GM23248 (cell line): Measurements from ENCODE around the gene TMEM139. TPM values are rescaled to one million over a fixed set of nuclear protein-coding genes. Genes with fewer than 3 reads are reported as not detected.

Experiments
- DNase-seq: peaks from one replicate; pipeline ENCODE4 v3.0.0-alpha.2; 2015
- H2AFZ ChIP-seq: fragments of 200-600 bp; sonication (generic); 2 replicates; pipeline ENCODE4 v1.6.1; 2016; ENCODE audit warnings: antibody characterized with exemption
- H3F3A ChIP-seq: fragments of 200-600 bp; sonication (generic); 2 replicates; pipeline ENCODE4 v1.6.1; 2016; ENCODE audit warnings: mild to moderate bottlenecking, antibody characterized with exemption, mixed run types; ENCODE audit not compliant: insufficient read depth
- H3K27ac ChIP-seq: fragments of 200-600 bp; sonication (generic); 2 replicates; pipeline ENCODE4 v1.5.1; 2016; ENCODE audit warnings: mild to moderate bottlenecking
- H3K27me3 ChIP-seq: fragments of 200-600 bp; sonication (generic); replicated peaks from 2 replicates; pipeline ENCODE4 v1.6.1; 2016; ENCODE audit warnings: mild to moderate bottlenecking; ENCODE audit not compliant: insufficient read depth
- H3K36me3 ChIP-seq: fragments of 200-600 bp; sonication (generic); 2 replicates; pipeline ENCODE4 v1.6.1; 2016; ENCODE audit warnings: low read depth, mild to moderate bottlenecking
- H3K4me1 ChIP-seq: fragments of 200-600 bp; sonication (generic); 2 replicates; pipeline ENCODE4 v1.6.1; 2016; ENCODE audit warnings: mild to moderate bottlenecking; ENCODE audit not compliant: insufficient read depth
- H3K4me2 ChIP-seq: fragments of 200-600 bp; sonication (generic); one replicate; pipeline ENCODE4 v1.6.1; 2016; ENCODE audit warnings: mild to moderate bottlenecking; ENCODE audit not compliant: unreplicated experiment
- H3K4me3 ChIP-seq: fragments of 200-600 bp; sonication (generic); 2 replicates; pipeline ENCODE4 v1.5.1; 2016; ENCODE audit warnings: mild to moderate bottlenecking
- H3K79me2 ChIP-seq: fragments of 200-600 bp; sonication (generic); 2 replicates; pipeline ENCODE4 v1.6.1; 2016; ENCODE audit warnings: mild to moderate bottlenecking; ENCODE audit not compliant: insufficient read depth
- H3K9ac ChIP-seq: fragments of 200-600 bp; sonication (generic); 2 replicates; pipeline ENCODE4 v1.6.1; 2016; ENCODE audit warnings: mild to moderate bottlenecking
- H3K9me2 ChIP-seq: fragments of 200-600 bp; sonication (generic); 2 replicates; pipeline ENCODE4 v1.6.1; 2016; ENCODE audit warnings: mixed run types, mild to moderate bottlenecking, moderate library complexity; ENCODE audit not compliant: insufficient read depth
- H3K9me3 ChIP-seq: fragments of 200-600 bp; sonication (generic); one replicate; pipeline ENCODE4 v1.6.1; 2017; ENCODE audit warnings: low read depth
- H4K20me1 ChIP-seq: fragments of 200-600 bp; sonication (generic); 2 replicates; pipeline ENCODE4 v1.6.0; 2016; ENCODE audit not compliant: insufficient read depth
- EZH2 ChIP-seq: fragments of 200-600 bp; sonication (generic); IDR thresholded peaks from 2 replicates; pipeline ENCODE4 v1.6.1; 2018; ENCODE audit warnings: antibody characterized with exemption, mild to moderate bottlenecking; ENCODE audit not compliant: insufficient read depth, poor library complexity, severe bottlenecking
- EZH2phosphoT487 ChIP-seq: fragments of 200-600 bp; sonication (generic); IDR thresholded peaks from 2 replicates; pipeline ENCODE4 v1.6.1; 2018; ENCODE audit warnings: antibody characterized with exemption, moderate library complexity, mild to moderate bottlenecking, low read depth; ENCODE audit not compliant: insufficient read depth
- WGBS, 2 experiments: methylation state at CpG; one replicate each; pipeline ENCODE4 v1.1.6; 2015 to 2017; ENCODE audit warnings: low lambda C conversion rate in 2 of 2, low coverage in 1 of 2; ENCODE audit errors: missing lambda C conversion rate in 2 of 2; 5-methylcytosine and 5-hydroxymethylcytosine counted together
- in situ Hi-C: fragments of 300-500 bp; cut with MboI; formaldehyde crosslinking; loops from 2 replicates; pipeline ENCODE4 v1.15.0; 2020
- polyA plus RNA-seq: library from polyadenylated mRNA; unstranded; fragments of >200 nt; fragmentation: Nextera tagmentation; extraction: Ambion mirVana; gene quantifications from 2 replicates; pipeline ENCODE4 v1.2.1, GENCODE V29; 2016
- total RNA-seq: library from RNA; depleted of rRNA; stranded (reverse); fragments of >200 nt; shearing (Covaris generic); gene quantifications from 2 replicates; pipeline ENCODE4 v1.2.3, GENCODE V29; 2014

The TMEM139 gene
- total and polyA plus RNA-seq, 2 experiments from 2014 or later, result not detected

DNA sequence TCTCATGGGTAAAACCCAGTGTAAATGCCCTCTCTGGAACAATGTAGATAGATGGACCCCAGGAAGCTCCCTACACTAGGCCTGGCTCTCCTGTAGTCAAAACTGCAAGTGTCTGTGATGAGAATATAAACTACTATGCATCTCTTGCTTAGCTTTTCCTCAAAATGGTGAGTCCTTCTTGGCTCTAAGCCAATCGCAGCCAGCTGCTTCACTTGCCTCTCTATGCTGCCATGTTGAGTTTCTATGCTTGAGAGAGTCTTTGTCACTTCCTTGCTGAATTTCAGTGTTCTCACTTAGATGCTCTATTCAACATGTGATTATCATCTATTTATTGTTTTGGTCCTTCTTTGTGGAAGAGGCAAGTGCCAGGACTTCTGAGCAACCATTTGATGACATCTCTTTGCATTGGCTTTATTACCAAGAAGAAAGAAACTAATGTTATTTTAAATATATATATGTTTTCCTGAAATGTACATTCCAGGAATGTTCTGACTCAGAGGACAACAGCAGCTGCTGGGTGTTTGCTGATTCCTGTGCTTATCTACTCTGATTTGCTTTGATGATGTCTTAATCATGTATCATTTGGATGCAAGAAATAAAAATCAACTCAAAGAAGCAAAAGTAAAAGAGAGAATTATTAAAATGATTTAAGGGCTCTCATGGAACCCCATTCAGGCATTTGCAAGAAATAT, 46.3 kb upstream of the TMEM139 start:
- no peak for DNase-seq
- Histone ChIP-seq H3K9me3 (no peaks in the 10 kb centered on the region), H3K4me3 (no peak overlapping the region), H3F3A (peaks cover 22% of the 10 kb centered on the region), H3K27me3 (0 out of 2 replicates have a peak, but pooled peaks cover 6% of the 10 kb centered on the region), H3K9me2 (no peaks in the 10 kb centered on the region), H2AFZ (no peak overlapping the region), H3K79me2 (no peaks in the 10 kb centered on the region), H3K4me1 (peaks cover 17% of the 10 kb centered on the region; the same call in 1 of the 2 replicates), H3K36me3 (no peaks in the 10 kb centered on the region), H3K27ac (no peak overlapping the region), H3K9ac (no peak overlapping the region), H3K4me2 (no peak overlapping the region), H4K20me1 (no peaks in the 10 kb centered on the region)
- in situ Hi-C loops, result no loop called here
- no peak for TF ChIP-seq EZH2phosphoT487
- WGBS, 2 experiments, result 95 to 100% methylated on average over 1 of the region's 1 CpG

DNA sequence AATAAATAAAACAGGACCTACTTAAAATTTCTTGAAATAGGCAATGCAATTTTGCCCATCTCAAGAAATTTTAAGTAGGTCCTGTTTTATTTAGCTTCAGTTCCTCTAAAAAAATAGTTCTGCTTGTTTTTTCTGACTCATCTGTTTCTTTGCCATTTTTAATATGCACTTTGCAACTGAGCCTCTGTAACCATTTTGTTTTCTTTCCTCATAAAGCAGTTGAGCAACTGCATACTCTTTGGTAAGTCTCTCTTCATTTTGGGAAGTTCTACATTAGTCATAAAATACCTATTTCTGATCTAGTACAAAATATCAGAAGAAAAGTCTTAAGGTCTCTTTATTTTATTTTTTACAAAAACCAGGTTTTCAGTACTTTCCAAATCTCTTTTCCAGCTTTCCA, 44.9 kb upstream of the TMEM139 start:
- peak; percentile 76 for DNase-seq
- Histone ChIP-seq H3K79me2 (no peaks in the 10 kb centered on the region), H3K4me2 (peak overlapping the region; percentile 86), H2AFZ (peak overlapping the region; percentile 68), H3K27me3 (no peaks in the 10 kb centered on the region), H3K9me2 (no peaks in the 10 kb centered on the region), H3K36me3 (no peaks in the 10 kb centered on the region), H3K4me3 (peak overlapping the region; percentile 56), H3K9me3 (no peaks in the 10 kb centered on the region), H4K20me1 (no peaks in the 10 kb centered on the region), H3F3A (peaks cover 22% of the 10 kb centered on the region), H3K27ac (peak overlapping the region; percentile 79), H3K9ac (peak overlapping the region; percentile 40), H3K4me1 (peaks cover 20% of the 10 kb centered on the region; the same call in 1 of the 2 replicates)
- TF ChIP-seq EZH2phosphoT487 (no peak), EZH2 (no peak)
- in situ Hi-C loops, result no loop called here

DNA sequence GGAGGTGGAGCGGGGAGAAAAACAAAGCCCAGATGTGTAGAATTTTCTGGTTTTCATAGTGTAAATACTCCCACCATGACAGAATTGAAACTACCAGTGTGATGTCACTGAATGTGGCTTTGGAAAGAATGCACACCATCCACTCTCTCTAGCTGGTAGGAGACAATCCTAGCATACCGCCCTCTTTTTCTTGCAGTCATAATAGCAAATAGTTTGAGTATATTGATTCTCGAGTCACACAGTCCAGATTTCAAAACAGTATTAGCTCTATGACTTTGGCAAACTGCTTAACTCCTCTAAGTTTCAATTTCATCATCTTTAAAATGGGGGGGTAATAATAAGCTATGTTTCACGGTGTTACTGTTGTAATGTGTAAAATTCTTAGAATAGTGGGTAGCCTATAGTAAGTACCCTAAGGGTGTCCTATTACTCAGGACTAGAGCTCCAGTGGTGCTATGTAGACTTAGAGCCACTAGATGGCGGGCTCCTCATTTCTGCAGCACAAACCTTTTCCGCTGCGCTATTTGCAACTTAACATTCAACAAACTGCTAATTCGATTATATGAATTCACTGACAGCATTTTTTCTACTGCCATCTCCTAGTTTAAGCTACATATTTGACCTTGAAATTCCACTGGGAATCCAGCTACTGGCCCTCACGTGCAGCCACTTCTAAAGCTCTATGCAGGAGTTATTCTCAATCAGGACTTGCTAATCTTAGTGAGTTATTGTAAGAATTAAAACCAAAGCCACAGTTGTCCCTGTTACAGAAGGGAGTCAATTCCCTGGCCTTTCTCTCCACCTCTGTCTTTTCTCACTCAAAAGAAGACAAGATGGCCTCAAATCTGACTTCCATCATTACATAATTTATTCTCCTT, 44.2 kb upstream of the TMEM139 start:
- Histone ChIP-seq H3K27ac (peak overlapping the region; percentile 79), H3K9me3 (no peaks in the 10 kb centered on the region), H3K9ac (peak overlapping the region; percentile 40), H3F3A (peaks cover 26% of the 10 kb centered on the region), H3K36me3 (no peaks in the 10 kb centered on the region), H3K4me2 (peak overlapping the region; percentile 86), H3K4me3 (peak overlapping the region; percentile 56), H2AFZ (peak overlapping the region; percentile 68), H3K27me3 (no peaks in the 10 kb centered on the region), H4K20me1 (no peaks in the 10 kb centered on the region), H3K9me2 (no peaks in the 10 kb centered on the region), H3K4me1 (peaks cover 26% of the 10 kb centered on the region; the same call in 1 of the 2 replicates), H3K79me2 (no peaks in the 10 kb centered on the region)
- TF ChIP-seq EZH2 (no peak), EZH2phosphoT487 (no peak)
- in situ Hi-C loops, result no loop called here
- WGBS, 2 experiments, result 6% methylated on average over 9 of the region's 9 CpGs
- peak; percentile 86 for DNase-seq

- H3K4me2 ChIP-seq, result no peak overlapping the region
- 75% methylated on average over 11 of the region's 11 CpGs for WGBS, 2 experiments
- in situ Hi-C loops, result no loop called here
These were observed 42.5 kb upstream of the TMEM139 start for GRCh38 chr7:143242306-143242705.

More at GRCh38 chr7:143242306-143242705, 42.5 kb upstream of the TMEM139 start:
- no peaks in the 10 kb centered on the region for H3K9me3 ChIP-seq
- H3K4me3 ChIP-seq, result no peak overlapping the region
- H3K27me3 ChIP-seq, result no peaks in the 10 kb centered on the region
- no peak overlapping the region for H2AFZ ChIP-seq
- H4K20me1 ChIP-seq, result no peaks in the 10 kb centered on the region
- H3K9me2 ChIP-seq, result no peaks in the 10 kb centered on the region
- peaks cover 26% of the 10 kb centered on the region for H3F3A ChIP-seq
- DNase-seq, result no peak
- no peak overlapping the region for H3K9ac ChIP-seq
- TF ChIP-seq EZH2phosphoT487, result no peak
- TF ChIP-seq EZH2, result no peak
- no peak overlapping the region for H3K27ac ChIP-seq
- H3K4me1 ChIP-seq, result peaks cover 26% of the 10 kb centered on the region; the same call in 1 of the 2 replicates
- H3K79me2 ChIP-seq, result no peaks in the 10 kb centered on the region
- no peaks in the 10 kb centered on the region for H3K36me3 ChIP-seq
